K562 (cell line): ENCODE measurements around the gene DNAAF1. TPM values are rescaled to one million over a fixed set of nuclear protein-coding genes. Genes with fewer than 3 reads are reported as not detected.
A peak's percentile ranks its signal among the peaks of the same experiment; 100 is the strongest.

Experiments used
- ATF4 ChIP-seq: fragments of 450-650 bp; formaldehyde crosslinking; IDR thresholded peaks from 2 replicates; pipeline ENCODE4 v1.4.0; 2022; ENCODE audit warnings: mild to moderate bottlenecking, moderate library complexity
- BHLHE40 ChIP-seq: IDR thresholded peaks from 2 replicates; pipeline ENCODE4 v1.6.1; 2011; ENCODE audit warnings: low read length, improper control_type of control experiment
- C11orf30 ChIP-seq: fragments of 450-650 bp; IDR thresholded peaks from 2 replicates; pipeline ENCODE4 v1.6.1; 2016; ENCODE audit warnings: low read depth, mild to moderate bottlenecking
- CEBPZ ChIP-seq: fragments of 150-350 bp; IDR thresholded peaks from 2 replicates; pipeline ENCODE4 v1.6.1; 2014; ENCODE audit warnings: low read depth, mild to moderate bottlenecking, low read length, borderline replicate concordance
- CTCF ChIP-seq, 3 experiments: IDR thresholded peaks in 2 of 3; conservative IDR thresholded peaks in 1 of 3; 2 replicates each; pipeline ENCODE4 v1.5.1; 2011 to 2012; ENCODE audit warnings: low read length in 3 of 3, mild to moderate bottlenecking in 3 of 3, control low read depth in 2 of 3, improper control_type of control experiment in 1 of 3, inconsistent platforms in 1 of 3, low read depth in 1 of 3, mixed read lengths in 1 of 3, moderate library complexity in 1 of 3; ENCODE audit not compliant: insufficient read depth in 2 of 3
- GATA2 ChIP-seq: sonication (generic); formaldehyde crosslinking; IDR thresholded peaks from 2 replicates; pipeline ENCODE4 v1.4.0; 2020; ENCODE audit warnings: mild to moderate bottlenecking, missing genetic modification reagents
- GATAD2A ChIP-seq: fragments of 450-650 bp; IDR thresholded peaks from 2 replicates; pipeline ENCODE4 v1.6.1; 2017
- HMGN3 ChIP-seq: IDR thresholded peaks from 2 replicates; pipeline ENCODE4 v1.6.1; 2011; ENCODE audit warnings: borderline replicate concordance, low read depth, mild to moderate bottlenecking, mixed read lengths, low read length; ENCODE audit not compliant: insufficient read length; ENCODE audit errors: extremely low read depth
- KAT2B ChIP-seq: IDR thresholded peaks from one replicate; pipeline ENCODE4 v1.6.1; 2012; ENCODE audit warnings: low read depth, mild to moderate bottlenecking, control low read depth, inconsistent platforms, low read length, moderate library complexity
- KHSRP ChIP-seq: fragments of 450-650 bp; IDR thresholded peaks from 2 replicates; pipeline ENCODE4 v1.6.1; 2017
- NBN ChIP-seq: fragments of 450-650 bp; IDR thresholded peaks from 2 replicates; pipeline ENCODE4 v1.6.1; 2016; ENCODE audit warnings: low read depth, mild to moderate bottlenecking
- NCOA6 ChIP-seq: fragments of 450-650 bp; IDR thresholded peaks from 2 replicates; pipeline ENCODE4 v1.6.1; 2017; ENCODE audit warnings: mild to moderate bottlenecking
- NKRF ChIP-seq: fragments of 450-650 bp; IDR thresholded peaks from 2 replicates; pipeline ENCODE4 v1.6.1; 2016; ENCODE audit warnings: borderline replicate concordance
- PTRF ChIP-seq: fragments of 450-650 bp; IDR thresholded peaks from 2 replicates; pipeline ENCODE4 v1.6.1; 2016; ENCODE audit warnings: mild to moderate bottlenecking, missing genetic modification characterization, missing compliant biosample characterization
- RBBP5 ChIP-seq: fragments of 200-600 bp; sonication (generic); IDR thresholded peaks from 2 replicates; pipeline ENCODE4 v1.6.1; 2012; ENCODE audit warnings: borderline replicate concordance, mild to moderate bottlenecking, low read length, control low read depth, inconsistent platforms; ENCODE audit not compliant: insufficient read depth, poor library complexity, severe bottlenecking
- RFX1 ChIP-seq: fragments of 450-650 bp; IDR thresholded peaks from 2 replicates; pipeline ENCODE4 v1.6.1; 2016; ENCODE audit warnings: mild to moderate bottlenecking, moderate library complexity
- TEAD4 ChIP-seq, 2 experiments: sonication (generic) in 1 of 2; formaldehyde crosslinking in 1 of 2; IDR thresholded peaks; 2 replicates each; pipeline versions ENCODE4 v1.6.1 to v1.8.0; 2012 to 2022; ENCODE audit warnings: borderline replicate concordance in 1 of 2, inconsistent platforms in 1 of 2, low read length in 1 of 2, mild to moderate bottlenecking in 1 of 2, missing genetic modification reagents in 1 of 2
- ZNF655 ChIP-seq: fragments of 250-450 bp; sonication (Bioruptor Pico); IDR thresholded peaks from 2 replicates; pipeline ENCODE4 v1.5.0; 2021
- polyA plus RNA-seq, 8 experiments: library from polyadenylated mRNA; depleted of rRNA in 4 of 8; stranded (reverse) in 5 of 8; unstranded in 3 of 8; fragments of >200 nt; fragmentation: Nextera tagmentation in 2 of 8; fragmentation: Illumina TruSeq in 1 of 8; extraction: Ambion mirVana in 2 of 8; extraction: Trizol in 1 of 8; gene quantifications; 2 replicates each; pipeline versions ENCODE4 v1.2.1 to v1.2.3, GENCODE V29; 2011 to 2014; ENCODE audit warnings: inconsistent platforms in 1 of 8, missing spikeins in 1 of 8
- total RNA-seq, 7 experiments: library from RNA; depleted of rRNA in 6 of 7; stranded (reverse); fragments of >200 nt in 6 of 7; fragmentation: Illumina TruSeq in 2 of 7; extraction: Trizol in 2 of 7; gene quantifications; 2 replicates each; pipeline versions ENCODE4 v1.2.1 to v1.2.3, GENCODE V29; 2011 to 2021; ENCODE audit warnings: low replicate concordance in 1 of 7

Gene DNAAF1
- total and polyA plus RNA-seq, 9 of the 15 experiments (the other 6 are each of a cell fraction or from before 2014, with no cell fraction given), result 0.01 TPM; not detected in 8

- no peak for TF ChIP-seq CEBPZ
- TF ChIP-seq PTRF, result no peak
- TF ChIP-seq NKRF, result no peak
- no peak for TF ChIP-seq GATA2 (CRISPR knock-in tag)
- TF ChIP-seq CTCF (IDR thresholded peaks at IDR 0.05 in 2 of 3, conservative IDR thresholded peaks at IDR 0.05 in 1 of 3; ENCODE audit: insufficient read depth in 2 of 3, low read depth in 1 of 3, low read length in 3 of 3), result peak; percentile 80 to 92 (median 90)
- no peak for TF ChIP-seq HMGN3
- peak; percentile 26; the same call in 1 of the 2 replicates for TF ChIP-seq TEAD4 (IDR thresholded peaks at IDR 0.05; ENCODE audit: low read length)
- TF ChIP-seq TEAD4 (CRISPR knock-in tag; IDR thresholded peaks at IDR 0.05; ENCODE audit: borderline replicate concordance), result no peak
- TF ChIP-seq KAT2B, result no peak
- TF ChIP-seq NCOA6, result no peak
- peak; percentile 99 for TF ChIP-seq BHLHE40
- TF ChIP-seq NBN, result no peak
- TF ChIP-seq RFX1, result no peak
- no peak for TF ChIP-seq KHSRP
- TF ChIP-seq ATF4, result no peak
- TF ChIP-seq GATAD2A, result no peak
- TF ChIP-seq ZNF655 (CRISPR knock-in tag), result no peak
- no peak for TF ChIP-seq C11orf30
- TF ChIP-seq RBBP5, result no peak
These were observed 30.4 kb downstream of the DNAAF1 start (continued) for GRCh38 chr16:84175350-84176081.
